GM18517 (cell line): ENCODE data around the gene PPP4R2.

ENCODE experiments used
- ATAC-seq: cut with Tn5 transposase; IDR thresholded peaks from one replicate; pipeline ENCODE4 v1.9.1; 2021; ENCODE audit warnings: mild to moderate bottlenecking, moderate library complexity; ENCODE audit not compliant: unreplicated experiment

PPP4R2 gene

GRCh38 chr3:72996473-72997333, at the start of gene PPP4R2:
Gene PPP4R2 (plus strand): TSS chr3:72996811. CDS start chr3:72997038, 227 bp downstream.
- ATAC-seq, result peak; percentile 86

GRCh38 chr3:72947715-72948490, 48.7 kb upstream of the PPP4R2 start:
- no peak for ATAC-seq

GRCh38 chr3:72949016-72949415, 47.6 kb upstream of the PPP4R2 start:
- no peak for ATAC-seq

GRCh38 chr3:72950372-72950771, 46.2 kb upstream of the PPP4R2 start:
- ATAC-seq, result no peak

GRCh38 chr3:72950801-72951200, 45.8 kb upstream of the PPP4R2 start:
- no peak for ATAC-seq

- ATAC-seq, result peak; percentile 66
Measured at GRCh38 chr3:72951259-72951722, 45.3 kb upstream of the PPP4R2 start.

GRCh38 chr3:72953325-72953956, 43.2 kb upstream of the PPP4R2 start:
- no peak for ATAC-seq

- ATAC-seq, result no peak
Measured at GRCh38 chr3:72957297-72957696, 39.3 kb upstream of the PPP4R2 start.

GRCh38 chr3:72959336-72959735, 37.3 kb upstream of the PPP4R2 start:
- ATAC-seq, result no peak

- no peak for ATAC-seq
Measured at GRCh38 chr3:72960812-72961518, 35.6 kb upstream of the PPP4R2 start.

GRCh38 chr3:72961752-72962151, 34.9 kb upstream of the PPP4R2 start:
- no peak for ATAC-seq

GRCh38 chr3:72962317-72962716, 34.3 kb upstream of the PPP4R2 start:
- no peak for ATAC-seq

GRCh38 chr3:72964633-72965032, 32.0 kb upstream of the PPP4R2 start:
- no peak for ATAC-seq

- ATAC-seq, result no peak
Measured at GRCh38 chr3:72968266-72968664, 28.3 kb upstream of the PPP4R2 start.

- ATAC-seq, result no peak
Measured at GRCh38 chr3:72969766-72970165, 26.8 kb upstream of the PPP4R2 start.

- ATAC-seq, result no peak
Measured at GRCh38 chr3:72970942-72971341, 25.7 kb upstream of the PPP4R2 start.

- ATAC-seq, result no peak
Measured at GRCh38 chr3:72972706-72973030, 23.9 kb upstream of the PPP4R2 start.

- ATAC-seq, result no peak
Measured at GRCh38 chr3:72973031-72973723, 23.4 kb upstream of the PPP4R2 start.

- no peak for ATAC-seq
Measured at GRCh38 chr3:72973786-72974185, 22.8 kb upstream of the PPP4R2 start.

GRCh38 chr3:72974956-72975355, 21.7 kb upstream of the PPP4R2 start:
- no peak for ATAC-seq
